K562 (cell line): ENCODE results near the gene PSORS1C2. TPM values are rescaled to one million over a fixed set of nuclear protein-coding genes. Genes with fewer than 3 reads are reported as not detected.

Experiments used
- ATAC-seq: fragments of 200-7000 bp; cut with Tn5 transposase; 3 replicates; pipeline ENCODE4 v1.9.1; 2020; ENCODE audit warnings: moderate library complexity
- BruUV-seq: library from RNA; stranded (reverse); fragments of 400-500 nt; replicated peaks from 2 replicates; lab custom pipeline; 2021; lab: Mats Ljungman, UMichigan
- CTCF ChIA-PET: fragments of 300-600 bp; formaldehyde crosslinking; extraction: SDS; loops from one replicate; lab custom pipeline; 2021; ENCODE audit warnings: low intra/inter-chr PET ratio; lab: Yijun Ruan, JAX
- POLR2A ChIA-PET: fragments of 300-600, 350-650 bp; sonication (Branson Sonifier 250); formaldehyde crosslinking; extraction: SDS; loops from one replicate; lab custom pipeline; 2021; ENCODE audit warnings: antibody characterized with exemption, inconsistent platforms; lab: Yijun Ruan, JAX
- DNase-seq, 4 experiments: peaks; one replicate each; pipeline versions ENCODE4 v3.0.0 to v3.0.0-alpha.2; 2011 to 2018; ENCODE audit warnings: low spot score in 3 of 4, mixed read lengths in 3 of 4; ENCODE audit errors: extremely low read depth in 1 of 4
- FAIRE-seq: peaks from 2 replicates; lab custom pipeline; 2011; peaks lifted over from hg19 to GRCh38; lab: Jason Lieb, UNC
- H2AFZ ChIP-seq: 2 replicates; pipeline ENCODE4 v1.6.0; 2011; ENCODE audit warnings: low read depth, low read length, control low read depth, inconsistent platforms
- H3K27ac ChIP-seq: fragments of 200-600 bp; 3 replicates; pipeline ENCODE4 v1.8.0; 2011; ENCODE audit warnings: low read depth, mild to moderate bottlenecking, control low read depth, inconsistent platforms, low read length, moderate library complexity, mixed read lengths; ENCODE audit errors: extremely low read depth
- H3K27me3 ChIP-seq, 2 experiments: fragments of 300-600 bp in 1 of 2; 2 replicates in 1 of 2; 3 replicates in 1 of 2; pipeline versions ENCODE4 v1.6.0 to v1.8.0; 2011; ENCODE audit warnings: inconsistent platforms in 2 of 2, low read length in 2 of 2, mild to moderate bottlenecking in 1 of 2, mixed read lengths in 1 of 2, moderate library complexity in 1 of 2; ENCODE audit not compliant: control insufficient read depth in 2 of 2, insufficient read depth in 2 of 2
- H3K36me3 ChIP-seq: fragments of 300-600 bp; 3 replicates; pipeline ENCODE4 v1.8.0; 2011; ENCODE audit warnings: mild to moderate bottlenecking, low read length, inconsistent platforms; ENCODE audit not compliant: control insufficient read depth, insufficient read depth
- H3K4me1 ChIP-seq, 2 experiments: fragments of 200-600 bp in 1 of 2; replicated peaks in 1 of 2; 2 replicates in 1 of 2; 3 replicates in 1 of 2; pipeline versions ENCODE4 v1.5.1 to v1.8.0; 2011; ENCODE audit warnings: inconsistent platforms in 2 of 2, low read length in 2 of 2, mild to moderate bottlenecking in 1 of 2, mixed read lengths in 1 of 2, moderate library complexity in 1 of 2; ENCODE audit not compliant: control insufficient read depth in 2 of 2, insufficient read depth in 2 of 2
- H3K4me2 ChIP-seq: 2 replicates; pipeline ENCODE4 v1.6.1; 2011; ENCODE audit warnings: low read length, control low read depth, inconsistent platforms, mixed read lengths; ENCODE audit not compliant: insufficient read depth
- H3K4me3 ChIP-seq: fragments of 200-600 bp; sonication (generic), shearing (Covaris generic); 2 replicates; pipeline ENCODE4 v1.5.1; 2016; ENCODE audit warnings: control low read depth, inconsistent platforms
- H3K79me2 ChIP-seq: fragments of 200-600 bp; 3 replicates; pipeline ENCODE4 v1.8.0; 2011; ENCODE audit warnings: low read length, inconsistent platforms; ENCODE audit not compliant: control insufficient read depth, insufficient read depth
- H3K9ac ChIP-seq, 2 experiments: 2 replicates each; pipeline versions ENCODE4 v1.6.0 to v1.6.1; 2011; ENCODE audit warnings: low read depth in 2 of 2, low read length in 2 of 2, control low read depth in 1 of 2, inconsistent platforms in 1 of 2, mild to moderate bottlenecking in 1 of 2, mixed read lengths in 1 of 2; ENCODE audit not compliant: insufficient read depth in 1 of 2
- H3K9me1 ChIP-seq: one replicate; pipeline ENCODE4 v1.6.0; 2011; ENCODE audit warnings: inconsistent platforms, mild to moderate bottlenecking, low read length, moderate library complexity; ENCODE audit not compliant: control insufficient read depth, insufficient read depth
- H3K9me3 ChIP-seq: replicated peaks from 2 replicates; pipeline ENCODE4 v1.5.1; 2011; ENCODE audit warnings: low read depth, low read length, inconsistent platforms; ENCODE audit not compliant: control insufficient read depth, insufficient read depth
- H4K20me1 ChIP-seq: replicated peaks from 2 replicates; pipeline ENCODE4 v1.6.1; 2011; ENCODE audit warnings: low read length, inconsistent platforms, mixed read lengths; ENCODE audit not compliant: control insufficient read depth, insufficient read depth
- BRCA1 ChIP-seq, 2 experiments: fragments of 450-650 bp in 1 of 2; sonication (generic) in 1 of 2; formaldehyde crosslinking in 1 of 2; IDR thresholded peaks; 2 replicates each; pipeline versions ENCODE4 v1.5.0 to v1.6.1; 2017 to 2020; ENCODE audit warnings: mild to moderate bottlenecking in 1 of 2, missing genetic modification reagents in 1 of 2
- CSDE1 ChIP-seq, 2 experiments: fragments of 450-650 bp; IDR thresholded peaks; 2 replicates each; pipeline ENCODE4 v1.6.1; 2016; ENCODE audit warnings: mild to moderate bottlenecking in 1 of 2
- FOXA1 ChIP-seq: fragments of 450-650 bp; IDR thresholded peaks from 2 replicates; pipeline ENCODE4 v1.6.1; 2016; ENCODE audit warnings: mild to moderate bottlenecking, borderline replicate concordance
- FOXK1 ChIP-seq: sonication (generic); formaldehyde crosslinking; IDR thresholded peaks from 2 replicates; pipeline ENCODE4 v1.8.0; 2022; ENCODE audit warnings: missing genetic modification reagents, mild to moderate bottlenecking, borderline replicate concordance
- ILK ChIP-seq: fragments of 450-650 bp; IDR thresholded peaks from 2 replicates; pipeline ENCODE4 v1.6.1; 2016; ENCODE audit warnings: missing genetic modification characterization, low read depth, mild to moderate bottlenecking, missing compliant biosample characterization, moderate library complexity, borderline replicate concordance
- POLR2B ChIP-seq: fragments of 450-650 bp; IDR thresholded peaks from 2 replicates; pipeline ENCODE4 v1.6.1; 2018; ENCODE audit warnings: low read depth; ENCODE audit not compliant: partially characterized antibody
- SP2 ChIP-seq: IDR thresholded peaks from 2 replicates; pipeline ENCODE4 v1.6.1; 2011; ENCODE audit warnings: mild to moderate bottlenecking, low read depth, low read length, moderate library complexity; ENCODE audit not compliant: poor library complexity, severe bottlenecking; ENCODE audit errors: extremely low read depth
- YBX1 ChIP-seq: fragments of 450-650 bp; IDR thresholded peaks from 2 replicates; pipeline ENCODE4 v1.7.1; 2016; ENCODE audit warnings: mild to moderate bottlenecking
- ZNF561 ChIP-seq: fragments of 450-650 bp; formaldehyde crosslinking; conservative IDR thresholded peaks from 2 replicates; pipeline ENCODE4 v1.4.0; 2020; ENCODE audit warnings: mild to moderate bottlenecking, moderate library complexity
- WGBS: fragments of 100-300 bp; shearing (Covaris generic); methylation state at CpG from one replicate; pipeline ENCODE4 v1.1.6; 2016; ENCODE audit warnings: low coverage, mixed read lengths; ENCODE audit not compliant: insufficient coverage; ENCODE audit errors: missing lambda C conversion rate; 5-methylcytosine and 5-hydroxymethylcytosine counted together
- in situ Hi-C: fragments of 300-500 bp; cut with MboI; formaldehyde crosslinking; loops from 4 replicates; pipeline ENCODE4 v1.15.0; 2018; ENCODE audit warnings: inconsistent platforms, mixed read lengths
- intact Hi-C: fragments of 100-400 bp; cut with micrococcal nuclease; formaldehyde crosslinking; loops from 2 replicates; pipeline ENCODE4 v1.14.2; 2022
- polyA plus RNA-seq, 8 experiments: library from polyadenylated mRNA; depleted of rRNA in 4 of 8; stranded (reverse) in 5 of 8; unstranded in 3 of 8; fragments of >200 nt; fragmentation: Nextera tagmentation in 2 of 8; fragmentation: Illumina TruSeq in 1 of 8; extraction: Ambion mirVana in 2 of 8; extraction: Trizol in 1 of 8; gene quantifications; 2 replicates each; pipeline versions ENCODE4 v1.2.1 to v1.2.3, GENCODE V29; 2011 to 2014; ENCODE audit warnings: inconsistent platforms in 1 of 8, missing spikeins in 1 of 8
- total RNA-seq, 7 experiments: library from RNA; depleted of rRNA in 6 of 7; stranded (reverse); fragments of >200 nt in 6 of 7; fragmentation: Illumina TruSeq in 2 of 7; extraction: Trizol in 2 of 7; gene quantifications; 2 replicates each; pipeline versions ENCODE4 v1.2.1 to v1.2.3, GENCODE V29; 2011 to 2021; ENCODE audit warnings: low replicate concordance in 1 of 7
- TF ChIP-seq, protein P1 (sequence below): fragments of 200-800 bp; sonication (Bioruptor generic); IDR thresholded peaks from 2 replicates; pipeline ENCODE4 v1.6.1; 2016; ENCODE audit warnings: missing genetic modification characterization, missing compliant biosample characterization

PSORS1C2 gene
- total and polyA plus RNA-seq, 9 of the 15 experiments (the other 6 are each of a cell fraction or from before 2014, with no cell fraction given): not detected

DNA sequence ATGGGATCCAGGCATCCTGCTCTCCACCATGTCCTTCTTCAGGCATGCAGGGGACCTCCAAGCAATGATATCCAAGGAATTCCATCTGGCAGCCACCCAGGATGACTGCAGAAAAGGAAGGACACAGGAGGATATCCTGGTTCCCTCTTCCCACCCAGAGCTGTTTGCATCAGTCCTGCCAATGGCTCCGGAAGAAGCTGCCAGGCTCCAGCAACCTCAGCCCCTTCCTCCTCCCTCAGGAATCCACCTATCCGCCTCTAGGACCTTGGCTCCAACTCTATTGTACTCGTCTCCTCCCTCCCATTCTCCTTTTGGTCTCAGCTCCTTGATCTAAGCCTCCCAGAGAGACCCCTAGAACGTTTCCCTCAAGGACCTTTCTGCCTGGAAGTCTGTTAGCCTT lies 733 bp upstream of the PSORS1C2 start:
- H3K4me2 ChIP-seq: no peak overlapping the region
- H3K36me3 ChIP-seq: peaks cover 22% of the 10 kb centered on the region; the same call in 2 of the 3 replicates
- peaks cover 3 to 13% of the 10 kb centered on the region in 2 experiments; a peak in 4 of 5 replicates for H3K4me1 ChIP-seq
- H3K27me3 ChIP-seq: peaks cover 3 to 14% of the 10 kb centered on the region in 2 experiments; a peak in 4 of 5 replicates
- H3K27ac ChIP-seq: no peak overlapping the region
- TF ChIP-seq FOXK1 (CRISPR knock-in tag) (no peak), CSDE1 (IDR thresholded peaks at IDR 0.05) (no peak), YBX1 (no peak), ILK (tag) (no peak)
- no peaks in the 10 kb centered on the region for H3K9me3 ChIP-seq
- no peak overlapping the region for H2AFZ ChIP-seq
- ATAC-seq: no peak
- no peak for FAIRE-seq
- in situ Hi-C loops: loop anchor here (5.0 kb wide), 2 partner anchors 53 to 228 kb away; no protein-coding TSS in a partner anchor
- H3K4me3 ChIP-seq: no peak overlapping the region
- H3K9ac ChIP-seq: no peak overlapping the region
- no peaks in the 10 kb centered on the region for H3K79me2 ChIP-seq
- no peak for DNase-seq
- no peaks in the 10 kb centered on the region; the same call in 1 of the 2 replicates for H4K20me1 ChIP-seq
- H3K9me1 ChIP-seq: no peaks in the 10 kb centered on the region
- no TSS peak for BruUV-seq
- ChIA-PET CTCF (interaction anchor here (3.5 kb wide), 1 partner anchor 52 kb away, joined by 77 read pairs; no protein-coding TSS in a partner anchor), POLR2A (interaction anchor here (1.3 to 1.4 kb wide), 2 partner anchors 33 to 58 kb away, joined by 3 to 5 read pairs; no protein-coding TSS in a partner anchor)
- WGBS: 10% methylated on average over 4 of the region's 4 CpGs
- intact Hi-C loops: no loop called here

- no TSS peak for BruUV-seq
- Histone ChIP-seq H3K9ac (no peak overlapping the region), H3K4me2 (no peak overlapping the region), H4K20me1 (no peaks in the 10 kb centered on the region), H3K27me3 (peaks cover 12 to 33% of the 10 kb centered on the region in 2 experiments), H3K79me2 (no peaks in the 10 kb centered on the region), H3K9me1 (no peaks in the 10 kb centered on the region), H3K4me1 (peaks cover 3 to 12% of the 10 kb centered on the region in 2 experiments; a peak in 4 of 5 replicates), H3K36me3 (no peaks in the 10 kb centered on the region), H3K4me3 (no peak overlapping the region), H3K27ac (no peak overlapping the region), H3K9me3 (no peaks in the 10 kb centered on the region), H2AFZ (no peak overlapping the region)
- FAIRE-seq: no peak
- ChIA-PET CTCF (interaction anchor here (1.1 to 2.3 kb wide), 2 partner anchors 9 to 57 kb away, joined by 3 to 8 read pairs; no protein-coding TSS in a partner anchor), POLR2A (interaction anchor here (0.6 kb wide), 1 partner anchor 411 kb away, joined by 3 read pairs; no protein-coding TSS in a partner anchor)
- no peak for ATAC-seq
- intact Hi-C loops: loop anchor here (2.0 kb wide), 1 partner anchor 23 kb away; the partner anchor contains the start of gene TCF19
- 14% methylated on average over 10 of the region's 10 CpGs for WGBS
- no peak for DNase-seq
- in situ Hi-C loops: loop anchor here (5.0 kb wide), 2 partner anchors 57 to 232 kb away; no protein-coding TSS in a partner anchor
- TF ChIP-seq FOXA1: no peak
- TF ChIP-seq SP2: no peak
- TF ChIP-seq ZNF561 (CRISPR knock-in tag): no peak
- TF ChIP-seq POLR2B: no peak
- TF ChIP-seq, protein P1, sequence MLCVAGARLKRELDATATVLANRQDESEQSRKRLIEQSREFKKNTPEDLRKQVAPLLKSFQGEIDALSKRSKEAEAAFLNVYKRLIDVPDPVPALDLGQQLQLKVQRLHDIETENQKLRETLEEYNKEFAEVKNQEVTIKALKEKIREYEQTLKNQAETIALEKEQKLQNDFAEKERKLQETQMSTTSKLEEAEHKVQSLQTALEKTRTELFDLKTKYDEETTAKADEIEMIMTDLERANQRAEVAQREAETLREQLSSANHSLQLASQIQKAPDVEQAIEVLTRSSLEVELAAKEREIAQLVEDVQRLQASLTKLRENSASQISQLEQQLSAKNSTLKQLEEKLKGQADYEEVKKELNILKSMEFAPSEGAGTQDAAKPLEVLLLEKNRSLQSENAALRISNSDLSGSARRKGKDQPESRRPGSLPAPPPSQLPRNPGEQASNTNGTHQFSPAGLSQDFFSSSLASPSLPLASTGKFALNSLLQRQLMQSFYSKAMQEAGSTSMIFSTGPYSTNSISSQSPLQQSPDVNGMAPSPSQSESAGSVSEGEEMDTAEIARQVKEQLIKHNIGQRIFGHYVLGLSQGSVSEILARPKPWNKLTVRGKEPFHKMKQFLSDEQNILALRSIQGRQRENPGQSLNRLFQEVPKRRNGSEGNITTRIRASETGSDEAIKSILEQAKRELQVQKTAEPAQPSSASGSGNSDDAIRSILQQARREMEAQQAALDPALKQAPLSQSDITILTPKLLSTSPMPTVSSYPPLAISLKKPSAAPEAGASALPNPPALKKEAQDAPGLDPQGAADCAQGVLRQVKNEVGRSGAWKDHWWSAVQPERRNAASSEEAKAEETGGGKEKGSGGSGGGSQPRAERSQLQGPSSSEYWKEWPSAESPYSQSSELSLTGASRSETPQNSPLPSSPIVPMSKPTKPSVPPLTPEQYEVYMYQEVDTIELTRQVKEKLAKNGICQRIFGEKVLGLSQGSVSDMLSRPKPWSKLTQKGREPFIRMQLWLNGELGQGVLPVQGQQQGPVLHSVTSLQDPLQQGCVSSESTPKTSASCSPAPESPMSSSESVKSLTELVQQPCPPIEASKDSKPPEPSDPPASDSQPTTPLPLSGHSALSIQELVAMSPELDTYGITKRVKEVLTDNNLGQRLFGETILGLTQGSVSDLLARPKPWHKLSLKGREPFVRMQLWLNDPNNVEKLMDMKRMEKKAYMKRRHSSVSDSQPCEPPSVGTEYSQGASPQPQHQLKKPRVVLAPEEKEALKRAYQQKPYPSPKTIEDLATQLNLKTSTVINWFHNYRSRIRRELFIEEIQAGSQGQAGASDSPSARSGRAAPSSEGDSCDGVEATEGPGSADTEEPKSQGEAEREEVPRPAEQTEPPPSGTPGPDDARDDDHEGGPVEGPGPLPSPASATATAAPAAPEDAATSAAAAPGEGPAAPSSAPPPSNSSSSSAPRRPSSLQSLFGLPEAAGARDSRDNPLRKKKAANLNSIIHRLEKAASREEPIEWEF (CRISPR knock-in tag): no peak
- TF ChIP-seq BRCA1 (IDR thresholded peaks at IDR 0.05): no peak
- TF ChIP-seq BRCA1 (CRISPR knock-in tag; IDR thresholded peaks at IDR 0.05): no peak
These were observed 3.2 kb downstream of the PSORS1C2 start for GRCh38 chr6:31135710-31136109.
